Activated CD4-positive, alpha-beta T cell treated with anti-CD3 and anti-CD28 coated beads for 36 hours (primary cell): ENCODE measurements around the gene TMPRSS13. TPM values are rescaled to one million over a fixed set of nuclear protein-coding genes. Genes with fewer than 3 reads are reported as not detected.

ENCODE experiments used
- ATAC-seq: fragments of 200-7000 bp; cut with Tn5 transposase; one replicate; pipeline ENCODE4 v1.10.0; 2021; ENCODE audit warnings: mild to moderate bottlenecking, moderate library complexity
- CTCF ChIA-PET: fragments of 350-600 bp; sonication (Branson Sonifier 250); formaldehyde crosslinking; loops from one replicate; lab custom pipeline; 2021; ENCODE audit warnings: antibody characterized with exemption; lab: Charles Lee
- POLR2A ChIA-PET: fragments of 350-600 bp; sonication (Branson Sonifier 250); formaldehyde crosslinking; loops from one replicate; lab custom pipeline; 2021; ENCODE audit warnings: antibody characterized with exemption, inconsistent platforms; lab: Charles Lee
- DNase-seq: peaks from one replicate; pipeline ENCODE4 v3.0.0-alpha.2; 2020
- H3K27ac Mint-ChIP-seq: one replicate; pipeline ENCODE4 v1.8.0; 2021; ENCODE audit warnings: mixed read lengths
- H3K27me3 Mint-ChIP-seq: one replicate; pipeline ENCODE4 v1.8.0; 2021; ENCODE audit warnings: mixed read lengths
- H3K36me3 Mint-ChIP-seq: one replicate; pipeline ENCODE4 v1.8.0; 2021; ENCODE audit warnings: low read depth, mixed read lengths
- H3K4me1 Mint-ChIP-seq: one replicate; pipeline ENCODE4 v1.8.0; 2021; ENCODE audit warnings: mixed read lengths
- H3K4me3 Mint-ChIP-seq: one replicate; pipeline ENCODE4 v1.8.0; 2021; ENCODE audit warnings: mild to moderate bottlenecking, moderate library complexity, mixed read lengths
- H3K9me3 Mint-ChIP-seq: one replicate; pipeline ENCODE4 v1.8.0; 2021; ENCODE audit warnings: low read depth, mixed read lengths
- intact Hi-C, 2 experiments: fragments of 100-400 bp; cut with DNase I in 1 of 2; cut with micrococcal nuclease in 1 of 2; formaldehyde crosslinking; loops; one replicate each; pipeline versions ENCODE4 v1.14.2 to v1.15.1; 2022 to 2024; cut with DNase I, micrococcal nuclease
- total RNA-seq, 2 experiments: library from RNA; stranded (reverse); gene quantifications; one replicate each; pipeline ENCODE4 v1.2.3, GENCODE V29; 2021

Gene TMPRSS13
- total RNA-seq, 2 experiments from 2014 or later, result 1.7 TPM

- POLR2A ChIA-PET, result no interaction called here
- H3K36me3 Mint-ChIP-seq, result no peaks in the 10 kb centered on the region
- intact Hi-C loops, result no loop called here
- H3K9me3 Mint-ChIP-seq, result no peaks in the 10 kb centered on the region
- CTCF ChIA-PET, result interaction anchor here (0.7 to 1.2 kb wide), 5 partner anchors 10 to 173 kb away, joined by 3 to 7 read pairs (median 4); no protein-coding TSS in a partner anchor
- ATAC-seq (no peak), DNase-seq (no peak)
- H3K4me3 Mint-ChIP-seq, result no peak overlapping the region
- peaks cover 24% of the 10 kb centered on the region for H3K4me1 Mint-ChIP-seq
- no peak overlapping the region for H3K27ac Mint-ChIP-seq
- H3K27me3 Mint-ChIP-seq, result peaks cover 46% of the 10 kb centered on the region
These were observed 50.8 kb downstream of the TMPRSS13 start for GRCh38 chr11:117878314-117878938.

GRCh38 chr11:117877120-117877784 lies 52.0 kb downstream of the TMPRSS13 start:
- POLR2A ChIA-PET, result no interaction called here
- DNase-seq, result no peak
- peaks cover 47% of the 10 kb centered on the region for H3K27me3 Mint-ChIP-seq

GRCh38 chr11:117876341-117877119 lies 52.7 kb downstream of the TMPRSS13 start, which contains the start of gene FXYD6:
FXYD6 (minus strand) TSS chr11:117876658; CDS start chr11:117842776, 33,882 bp downstream.
- no peak for ATAC-seq

More at GRCh38 chr11:117877120-117877784, 52.0 kb downstream of the TMPRSS13 start:
- Mint-ChIP-seq H3K4me3 (no peak overlapping the region), H3K4me1 (peaks cover 30% of the 10 kb centered on the region), H3K36me3 (no peaks in the 10 kb centered on the region), H3K9me3 (no peaks in the 10 kb centered on the region), H3K27ac (no peak overlapping the region)
- CTCF ChIA-PET, result interaction anchor here (0.7 to 1.6 kb wide), 6 partner anchors 11 to 176 kb away, joined by 3 to 8 read pairs (median 4); no protein-coding TSS in a partner anchor
- intact Hi-C loops, result no loop called here
- ATAC-seq, result no peak

GRCh38 chr11:117876059-117876340 lies 53.2 kb downstream of the TMPRSS13 start:
- CTCF ChIA-PET, result interaction anchor here (0.6 to 1.6 kb wide), 6 partner anchors 16 to 1040 kb away, joined by 3 to 8 read pairs (median 3); no protein-coding TSS in a partner anchor
- peak; percentile 23 for ATAC-seq
- Mint-ChIP-seq H3K4me3 (peak overlapping the region; percentile 69), H3K9me3 (no peaks in the 10 kb centered on the region), H3K27ac (peak overlapping the region; percentile 26), H3K27me3 (peaks cover 47% of the 10 kb centered on the region), H3K36me3 (no peaks in the 10 kb centered on the region), H3K4me1 (peaks cover 30% of the 10 kb centered on the region)
- intact Hi-C loops, result no loop called here
- POLR2A ChIA-PET, result no interaction called here
- no peak for DNase-seq

More at GRCh38 chr11:117876341-117877119, 52.7 kb downstream of the TMPRSS13 start, which contains the start of gene FXYD6:
- Mint-ChIP-seq H3K4me3 (peak within 1 kb of the TSS; percentile 69), H3K9me3 (no peaks in the 10 kb centered on the region), H3K27me3 (peaks cover 47% of the 10 kb centered on the region), H3K4me1 (peaks cover 30% of the 10 kb centered on the region), H3K27ac (peak within 1 kb of the TSS; percentile 26), H3K36me3 (no peaks in the 10 kb centered on the region)
- intact Hi-C loops, result no loop called here
- POLR2A ChIA-PET, result no interaction called here
- peak; percentile 24 for DNase-seq
- CTCF ChIA-PET, result interaction anchor here (0.6 to 1.6 kb wide), 9 partner anchors 10 to 1040 kb away, joined by 3 to 8 read pairs (median 3); no protein-coding TSS in a partner anchor

GRCh38 chr11:117875382-117876058 lies 53.7 kb downstream of the TMPRSS13 start:
- POLR2A ChIA-PET, result no interaction called here

GRCh38 chr11:117874910-117875381 lies 54.3 kb downstream of the TMPRSS13 start:
- Mint-ChIP-seq H3K4me3 (peak overlapping the region; percentile 23), H3K27ac (no peak overlapping the region), H3K4me1 (peaks cover 30% of the 10 kb centered on the region), H3K9me3 (no peaks in the 10 kb centered on the region), H3K36me3 (no peaks in the 10 kb centered on the region), H3K27me3 (peaks cover 47% of the 10 kb centered on the region)
- CTCF ChIA-PET, result interaction anchor here (1.1 to 1.4 kb wide), 2 partner anchors 17 to 52 kb away, joined by 3 read pairs; no protein-coding TSS in a partner anchor
- peak; percentile 33 for ATAC-seq
- POLR2A ChIA-PET, result no interaction called here
- DNase-seq, result no peak
- intact Hi-C loops, result no loop called here

More at GRCh38 chr11:117875382-117876058, 53.7 kb downstream of the TMPRSS13 start:
- Mint-ChIP-seq H3K27ac (no peak overlapping the region), H3K4me1 (peaks cover 30% of the 10 kb centered on the region), H3K9me3 (no peaks in the 10 kb centered on the region), H3K4me3 (peak overlapping the region; percentile 69), H3K36me3 (no peaks in the 10 kb centered on the region), H3K27me3 (peaks cover 47% of the 10 kb centered on the region)
- DNase-seq, result peak; percentile 37
- CTCF ChIA-PET, result interaction anchor here (0.7 to 1.4 kb wide), 4 partner anchors 16 to 1039 kb away, joined by 3 read pairs; no protein-coding TSS in a partner anchor
- intact Hi-C loops, result no loop called here
- peak; percentile 61 for ATAC-seq

- no peak overlapping the region for H3K27ac Mint-ChIP-seq
- no peak for DNase-seq
- CTCF ChIA-PET, result interaction anchor here (1.0 kb wide), 1 partner anchor 64 kb away, joined by 3 read pairs; no protein-coding TSS in a partner anchor
These were observed 54.8 kb downstream of the TMPRSS13 start for GRCh38 chr11:117874253-117874909.

GRCh38 chr11:117873828-117874125 lies 55.4 kb downstream of the TMPRSS13 start:
- Mint-ChIP-seq H3K27ac (no peak overlapping the region), H3K4me1 (peaks cover 30% of the 10 kb centered on the region), H3K27me3 (peaks cover 40% of the 10 kb centered on the region), H3K36me3 (no peaks in the 10 kb centered on the region), H3K4me3 (no peak overlapping the region), H3K9me3 (no peaks in the 10 kb centered on the region)
- no peak for ATAC-seq
- intact Hi-C loops, result no loop called here
- POLR2A ChIA-PET, result no interaction called here
- no peak for DNase-seq
- CTCF ChIA-PET, result interaction anchor here (0.9 to 1.0 kb wide), 2 partner anchors 63 to 179 kb away, joined by 3 to 4 read pairs; no protein-coding TSS in a partner anchor

More at GRCh38 chr11:117874253-117874909, 54.8 kb downstream of the TMPRSS13 start:
- no peak for ATAC-seq
- intact Hi-C loops, result no loop called here
- POLR2A ChIA-PET, result no interaction called here
- H3K9me3 Mint-ChIP-seq, result no peaks in the 10 kb centered on the region
- no peak overlapping the region for H3K4me3 Mint-ChIP-seq
- H3K4me1 Mint-ChIP-seq, result peaks cover 30% of the 10 kb centered on the region
- no peaks in the 10 kb centered on the region for H3K36me3 Mint-ChIP-seq
- H3K27me3 Mint-ChIP-seq, result peaks cover 44% of the 10 kb centered on the region

- ChIA-PET CTCF (interaction anchor here (0.5 to 1.0 kb wide), 5 partner anchors 62 to 180 kb away, joined by 3 to 4 read pairs (median 4); no protein-coding TSS in a partner anchor), POLR2A (no interaction called here)
- peaks cover 32% of the 10 kb centered on the region for H3K4me1 Mint-ChIP-seq
- H3K9me3 Mint-ChIP-seq, result no peaks in the 10 kb centered on the region
- no peaks in the 10 kb centered on the region for H3K36me3 Mint-ChIP-seq
- no peak overlapping the region for H3K4me3 Mint-ChIP-seq
- H3K27me3 Mint-ChIP-seq, result peaks cover 39% of the 10 kb centered on the region
- DNase-seq, result no peak
- ATAC-seq, result no peak
- no peak overlapping the region for H3K27ac Mint-ChIP-seq
- intact Hi-C loops, result no loop called here
These were observed 56.0 kb downstream of the TMPRSS13 start for GRCh38 chr11:117872975-117873827.
